Adipose tissue (tissue), 3 donors: ENCODE data around the gene SYNGAP1. TPM values are rescaled to one million over a fixed set of nuclear protein-coding genes. Genes with fewer than 3 reads are reported as not detected.

Source experiments
- H3K27ac ChIP-seq: one replicate; pipeline ENCODE4 v1.5.1; 2013; ENCODE audit warnings: low read depth, low read length
- WGBS, 3 donors: extraction: QIAGEN DNeasy Blood & Tissue Kit; methylation state at CpG; one replicate each; pipeline ENCODE4 v1.1.7; 2013; 5-methylcytosine and 5-hydroxymethylcytosine counted together
- polyA plus RNA-seq, 3 donors: library from polyadenylated mRNA; stranded (reverse); fragments of 200-250 nt; gene quantifications; one replicate each; pipeline ENCODE4 v1.2.3, GENCODE V29; 2013
- donor health status: healthy with polysubstance abuse.
- donor health status: Bipolar disorder and iron deficiency.
- donor health status: healthy.

The SYNGAP1 gene
- polyA plus RNA-seq, 3 donors: 4.2 to 16.1 (median 7.2) TPM

DNA sequence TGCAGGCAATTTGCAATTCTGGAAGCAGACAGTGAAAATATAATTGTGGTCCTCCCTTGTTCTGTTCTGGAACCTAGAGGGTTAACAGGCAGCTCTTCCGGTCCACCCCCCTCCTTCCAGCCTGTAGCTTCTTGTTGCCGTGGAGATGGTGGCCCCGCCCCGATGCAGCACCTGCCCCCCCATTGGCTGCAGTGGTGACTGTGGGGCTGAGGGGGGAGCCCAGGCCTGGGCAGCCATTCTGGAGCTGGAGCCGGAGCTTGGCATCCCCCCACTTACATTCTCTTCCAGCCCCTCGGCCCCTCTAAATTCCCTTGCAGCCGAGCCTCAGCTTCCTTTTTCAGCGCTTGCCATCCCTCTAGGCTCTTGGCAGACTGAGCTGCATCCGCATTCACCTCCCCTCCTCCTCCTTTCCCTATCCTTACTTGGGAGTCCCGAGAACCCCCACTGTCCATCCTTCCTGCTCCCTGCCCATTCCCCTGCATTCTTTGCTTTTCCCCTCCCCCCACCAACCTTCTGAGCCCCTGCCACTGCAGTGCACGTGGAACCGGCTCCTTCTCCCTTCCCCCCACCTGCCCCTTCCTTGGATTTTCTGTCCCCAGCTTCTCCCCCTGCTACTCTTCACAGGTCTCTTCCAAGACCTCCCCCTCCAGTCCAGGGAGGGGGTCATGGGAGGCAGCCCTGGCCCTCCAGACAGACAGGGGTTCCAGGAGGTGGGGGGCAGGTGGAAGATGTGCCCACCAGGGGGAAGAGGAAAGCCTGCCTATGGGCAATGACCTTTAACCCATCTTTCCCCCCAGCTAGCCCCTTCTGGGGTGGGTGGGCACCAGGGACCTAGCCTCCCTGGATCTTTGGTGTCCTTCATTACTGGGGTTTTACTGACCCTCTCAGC is 11.4 kb downstream of the SYNGAP1 start:
- H3K27ac ChIP-seq: no peak overlapping the region
- WGBS, 3 donors: 7 to 16% (median 8%) methylated on average over 6 to 12 of the region's 12 CpGs

GRCh38 chr6:33431880-33432541 is 12.1 kb downstream of the SYNGAP1 start:
- H3K27ac ChIP-seq: no peak overlapping the region
- WGBS, 3 donors: 37 to 69% (median 50%) methylated on average over 12 of the region's 12 CpGs

- WGBS, 3 donors: 54 to 79% (median 64%) methylated on average over 10 of the region's 10 CpGs
- no peak overlapping the region for H3K27ac ChIP-seq
Observed at GRCh38 chr6:33432546-33432945, 12.7 kb downstream of the SYNGAP1 start.

- H3K27ac ChIP-seq: no peak overlapping the region
Observed at GRCh38 chr6:33433001-33433543, 13.2 kb downstream of the SYNGAP1 start.

DNA sequence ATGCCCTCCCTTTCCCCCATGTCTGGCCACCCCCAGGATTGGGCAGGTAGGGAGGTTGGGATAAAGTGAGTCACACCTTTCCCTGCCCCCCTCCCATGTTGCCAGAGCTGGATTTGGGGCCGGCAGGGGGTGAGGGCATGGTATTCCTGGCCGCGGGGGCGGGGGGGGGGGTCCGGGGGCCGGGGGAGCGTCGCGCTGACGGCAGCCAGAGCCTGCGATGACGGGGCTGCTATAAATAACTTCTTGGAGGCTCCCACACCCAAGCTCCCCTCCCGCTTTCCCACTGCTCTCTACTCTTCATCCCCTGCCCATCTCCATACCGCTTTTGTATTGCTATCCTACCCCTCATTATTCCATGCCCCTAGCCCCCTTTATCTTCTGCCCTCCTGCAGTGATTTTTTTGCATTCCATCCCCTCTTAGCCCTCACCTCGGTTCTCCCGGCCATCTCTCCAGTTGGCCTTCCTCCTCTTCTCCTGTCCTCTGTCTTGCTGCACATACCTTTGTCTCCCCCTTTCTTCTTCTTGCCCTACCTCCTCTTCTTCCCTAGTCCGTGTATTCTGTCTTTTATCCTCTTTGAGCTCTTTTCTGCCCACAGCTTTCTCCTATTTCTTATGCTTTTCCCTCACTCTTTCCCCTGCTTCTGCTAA is 13.8 kb downstream of the SYNGAP1 start:
- 29 to 49% (median 31%) methylated on average over 9 to 16 of the region's 17 CpGs for WGBS, 3 donors
- H3K27ac ChIP-seq: no peak overlapping the region

More at GRCh38 chr6:33433001-33433543, 13.2 kb downstream of the SYNGAP1 start:
- WGBS, 3 donors: 83 to 100% (median 89%) methylated on average over 1 of the region's 1 CpG

DNA sequence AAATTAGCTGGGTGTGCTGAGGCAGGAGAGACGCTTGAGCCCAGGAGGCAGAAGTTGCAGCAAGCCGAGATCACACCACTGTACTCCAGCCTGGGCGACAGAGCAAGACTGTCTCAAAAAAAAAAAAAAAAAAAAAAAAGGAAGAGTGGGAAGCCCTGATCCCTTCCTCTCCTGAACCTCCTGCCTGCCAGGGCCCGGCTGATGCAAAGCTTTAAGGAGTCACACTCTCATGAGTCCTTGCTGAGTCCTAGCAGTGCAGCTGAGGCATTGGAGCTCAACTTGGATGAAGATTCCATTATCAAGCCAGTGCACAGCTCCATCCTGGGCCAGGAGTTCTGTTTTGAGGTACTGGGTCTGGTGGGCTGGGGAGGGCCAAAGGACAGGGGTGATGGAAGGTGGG is 15.1 kb downstream of the SYNGAP1 start:
- WGBS, 3 donors: 84 to 94% (median 87%) methylated on average over 4 of the region's 4 CpGs

DNA sequence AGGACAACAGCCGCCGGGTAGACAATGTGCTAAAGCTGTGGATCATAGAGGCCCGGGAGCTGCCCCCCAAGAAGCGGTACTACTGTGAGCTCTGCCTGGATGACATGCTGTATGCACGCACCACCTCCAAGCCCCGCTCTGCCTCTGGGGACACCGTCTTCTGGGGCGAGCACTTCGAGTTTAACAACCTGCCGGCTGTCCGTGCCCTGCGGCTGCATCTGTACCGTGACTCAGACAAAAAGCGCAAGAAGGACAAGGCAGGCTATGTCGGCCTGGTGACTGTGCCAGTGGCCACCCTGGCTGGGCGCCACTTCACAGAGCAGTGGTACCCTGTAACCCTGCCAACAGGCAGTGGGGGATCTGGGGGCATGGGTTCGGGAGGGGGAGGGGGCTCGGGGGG is 17.8 kb downstream of the SYNGAP1 start:
- no peak overlapping the region for H3K27ac ChIP-seq
- WGBS, 3 donors: 94 to 97% (median 95%) methylated on average over 13 to 18 of the region's 18 CpGs

More for the DNA sequence above, 15.1 kb downstream of the SYNGAP1 start:
- no peak overlapping the region for H3K27ac ChIP-seq

GRCh38 chr6:33438978-33439594 is 19.2 kb downstream of the SYNGAP1 start:
- WGBS, 3 donors: 92 to 95% (median 93%) methylated on average over 3 of the region's 3 CpGs
- no peak overlapping the region for H3K27ac ChIP-seq

DNA sequence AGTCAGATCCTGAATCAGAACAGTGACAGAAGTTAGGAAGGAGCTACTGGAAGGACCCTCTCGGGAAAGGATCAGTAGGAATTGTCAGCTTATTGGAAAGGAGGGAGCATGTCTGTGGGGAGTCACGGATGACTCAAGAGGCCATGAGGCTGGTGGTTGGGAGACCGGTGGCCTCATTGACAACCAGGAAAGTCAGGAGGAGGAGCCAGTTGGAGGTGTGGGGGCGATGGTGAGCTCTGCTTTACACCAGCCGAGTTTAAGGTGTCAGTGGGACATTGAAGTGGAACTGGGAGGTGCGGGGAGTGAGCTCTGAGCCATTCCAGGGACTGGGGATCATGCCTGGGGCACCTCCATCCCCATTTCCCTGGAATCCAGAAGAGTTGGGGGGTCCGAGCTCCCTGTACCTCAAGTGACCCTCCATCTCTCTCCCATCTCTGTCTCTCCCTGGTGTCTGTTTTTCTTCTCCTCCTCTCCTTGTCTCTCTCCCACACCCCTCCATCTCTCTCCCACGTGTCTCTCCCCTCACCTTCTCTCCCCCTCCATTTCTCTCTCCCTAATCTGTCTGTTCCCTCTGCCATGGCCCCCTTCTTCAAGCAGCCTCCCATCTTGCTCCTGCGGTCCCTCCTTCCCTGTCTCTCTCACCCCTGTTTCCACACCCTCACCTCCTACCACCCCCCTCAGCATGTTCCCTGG is 20.2 kb downstream of the SYNGAP1 start:
- H3K27ac ChIP-seq: no peak overlapping the region
- WGBS, 3 donors: 78 to 80% (median 80%) methylated on average over 9 of the region's 9 CpGs

GRCh38 chr6:33440649-33441309 is 20.9 kb downstream of the SYNGAP1 start:
- 81 to 86% (median 82%) methylated on average over 19 of the region's 19 CpGs for WGBS, 3 donors
- H3K27ac ChIP-seq: no peak overlapping the region

- H3K27ac ChIP-seq: no peak overlapping the region
- 93 to 95% (median 94%) methylated on average over 9 of the region's 9 CpGs for WGBS, 3 donors
Observed at GRCh38 chr6:33441457-33441856, 21.6 kb downstream of the SYNGAP1 start.

GRCh38 chr6:33442283-33442682 is 22.4 kb downstream of the SYNGAP1 start:
- WGBS, 3 donors: 82 to 92% (median 89%) methylated on average over 8 of the region's 8 CpGs
- no peak overlapping the region for H3K27ac ChIP-seq

- no peak overlapping the region for H3K27ac ChIP-seq
- 95 to 96% (median 95%) methylated on average over 17 of the region's 17 CpGs for WGBS, 3 donors
Observed at GRCh38 chr6:33443025-33443424, 23.2 kb downstream of the SYNGAP1 start.

GRCh38 chr6:33443619-33444504 is 24.0 kb downstream of the SYNGAP1 start:
- WGBS, 3 donors: 86 to 93% (median 90%) methylated on average over 18 of the region's 18 CpGs
- H3K27ac ChIP-seq: no peak overlapping the region

DNA sequence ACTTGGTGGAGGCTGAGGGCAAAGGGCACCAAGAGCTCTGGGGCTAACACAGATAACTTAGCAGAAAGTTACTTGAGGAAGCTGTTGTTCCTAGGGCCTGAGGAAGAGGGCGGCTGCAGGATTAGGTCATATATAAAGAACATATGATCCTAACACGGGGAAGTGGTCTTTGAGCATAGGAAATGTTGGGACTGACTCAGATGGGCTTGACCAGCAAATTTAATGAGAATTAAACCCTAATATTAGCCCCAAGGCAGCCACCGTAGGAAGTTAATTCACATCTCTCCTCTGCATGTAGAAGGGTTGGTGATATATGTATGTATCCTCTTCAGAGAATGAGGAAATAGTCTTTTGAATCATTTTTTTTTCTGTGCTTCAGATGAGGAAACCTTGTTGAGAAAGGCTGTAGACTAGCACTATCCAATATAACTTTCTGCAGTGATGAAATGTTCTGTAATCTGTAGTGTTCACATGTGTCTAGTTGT is 25.3 kb downstream of the SYNGAP1 start:
- 45 to 84% (median 65%) methylated on average over 3 of the region's 3 CpGs for WGBS, 3 donors
- H3K27ac ChIP-seq: no peak overlapping the region

- WGBS, 3 donors: 88 to 98% (median 95%) methylated on average over 10 of the region's 10 CpGs
- no peak overlapping the region for H3K27ac ChIP-seq
Observed at GRCh38 chr6:33446356-33446755, 26.5 kb downstream of the SYNGAP1 start.
